ENCODE data around the gene PTPRK.

The PTPRK gene

GRCh38 chr6:128174724-128175123 lies 345.7 kb downstream of the PTPRK start:
- peak; percentile 46 for DNase-seq

GRCh38 chr6:128172752-128173682 lies 347.4 kb downstream of the PTPRK start:
- DNase-seq: peak; percentile 71

GRCh38 chr6:128172081-128172480 lies 348.3 kb downstream of the PTPRK start:
- DNase-seq: no peak

GRCh38 chr6:128171182-128171581 lies 349.2 kb downstream of the PTPRK start:
- DNase-seq: peak; percentile 70

GRCh38 chr6:128168244-128168643 lies 352.2 kb downstream of the PTPRK start:
- DNase-seq: peak; percentile 52

- DNase-seq: no peak
These were observed 352.8 kb downstream of the PTPRK start for GRCh38 chr6:128167552-128167951.

GRCh38 chr6:128164254-128164653 lies 356.1 kb downstream of the PTPRK start:
- DNase-seq: no peak

- peak; percentile 48 for DNase-seq
These were observed 358.0 kb downstream of the PTPRK start for GRCh38 chr6:128162423-128162822.

- DNase-seq: peak; percentile 89
These were observed 358.6 kb downstream of the PTPRK start for GRCh38 chr6:128161839-128162238.

- peak; percentile 93 for DNase-seq
These were observed 359.1 kb downstream of the PTPRK start for GRCh38 chr6:128161263-128161662.

- no peak for DNase-seq
These were observed 361.9 kb downstream of the PTPRK start for GRCh38 chr6:128158496-128158895.

GRCh38 chr6:128156321-128157111 lies 363.9 kb downstream of the PTPRK start:
- DNase-seq: no peak

- no peak for DNase-seq
These were observed 364.6 kb downstream of the PTPRK start for GRCh38 chr6:128155826-128156225.

- no peak for DNase-seq
These were observed 367.8 kb downstream of the PTPRK start for GRCh38 chr6:128152551-128152950.

- DNase-seq: no peak
These were observed 370.0 kb downstream of the PTPRK start for GRCh38 chr6:128150376-128150775.

- peak; percentile 28 for DNase-seq
These were observed 370.6 kb downstream of the PTPRK start for GRCh38 chr6:128149796-128150195.

GRCh38 chr6:128144320-128144719 lies 376.1 kb downstream of the PTPRK start:
- DNase-seq: no peak

- DNase-seq: no peak
These were observed 378.5 kb downstream of the PTPRK start for GRCh38 chr6:128141932-128142331.

- peak; percentile 77 for DNase-seq
These were observed 380.9 kb downstream of the PTPRK start for GRCh38 chr6:128139519-128139918.

GRCh38 chr6:128138694-128139093 lies 381.7 kb downstream of the PTPRK start:
- peak; percentile 83 for DNase-seq

- DNase-seq: no peak
These were observed 385.1 kb downstream of the PTPRK start for GRCh38 chr6:128135325-128135724.

GRCh38 chr6:128131566-128131965 lies 388.8 kb downstream of the PTPRK start:
- peak; percentile 56 for DNase-seq

- no peak for DNase-seq
These were observed 389.4 kb downstream of the PTPRK start for GRCh38 chr6:128131036-128131435.

GRCh38 chr6:128129679-128130078 lies 390.7 kb downstream of the PTPRK start:
- peak; percentile 36 for DNase-seq
